Stimulated activated CD4-positive, alpha-beta T cell treated with anti-CD3 and anti-CD28 coated beads, Interleukin-4, amount 100 ng/mL, for 1 hour (primary cell): ENCODE results near the gene ZBTB20.

Source experiments
- DNase-seq: peaks from one replicate; pipeline ENCODE4 v3.0.0-alpha.2; 2020

The ZBTB20 gene

GRCh38 chr3:114307222-114307830 is 839.8 kb downstream of the ZBTB20 start:
- peak; percentile 34 for DNase-seq

GRCh38 chr3:114299941-114300624 is 847.0 kb downstream of the ZBTB20 start:
- DNase-seq: no peak

- DNase-seq: peak; percentile 26
These were observed 847.7 kb downstream of the ZBTB20 start for GRCh38 chr3:114299421-114299820.

- no peak for DNase-seq
These were observed 851.1 kb downstream of the ZBTB20 start for GRCh38 chr3:114295946-114296345.

GRCh38 chr3:114294940-114295480 is 852.1 kb downstream of the ZBTB20 start:
- DNase-seq: peak; percentile 29

GRCh38 chr3:114293838-114294535 is 853.1 kb downstream of the ZBTB20 start, which contains the start of gene TIGIT:
TSS of gene TIGIT (plus strand) at chr3:114294028. CDS start at chr3:114294062, 34 bp downstream.
- no peak for DNase-seq

- peak; percentile 90 for DNase-seq
These were observed 855.9 kb downstream of the ZBTB20 start for GRCh38 chr3:114290911-114291901.

- no peak for DNase-seq
These were observed 860.8 kb downstream of the ZBTB20 start for GRCh38 chr3:114286266-114286665.

- no peak for DNase-seq
These were observed 861.3 kb downstream of the ZBTB20 start for GRCh38 chr3:114285648-114286230.

- no peak for DNase-seq
These were observed 862.4 kb downstream of the ZBTB20 start for GRCh38 chr3:114284644-114285043.
